ENCODE data around the gene LRRC36. TPM values are rescaled to one million over a fixed set of nuclear protein-coding genes. Genes with fewer than 3 reads are reported as not detected.

The LRRC36 gene
- total RNA-seq, 1 experiment from 2014 or later: 0.13 TPM

GRCh38 chr16:67304020-67304419 is 22.6 kb upstream of the LRRC36 start:
- POLR2A ChIA-PET: interaction anchor here (0.6 kb wide), 1 partner anchor 71 kb away, joined by 4 read pairs; no protein-coding TSS in a partner anchor
- no peak for ATAC-seq

DNA sequence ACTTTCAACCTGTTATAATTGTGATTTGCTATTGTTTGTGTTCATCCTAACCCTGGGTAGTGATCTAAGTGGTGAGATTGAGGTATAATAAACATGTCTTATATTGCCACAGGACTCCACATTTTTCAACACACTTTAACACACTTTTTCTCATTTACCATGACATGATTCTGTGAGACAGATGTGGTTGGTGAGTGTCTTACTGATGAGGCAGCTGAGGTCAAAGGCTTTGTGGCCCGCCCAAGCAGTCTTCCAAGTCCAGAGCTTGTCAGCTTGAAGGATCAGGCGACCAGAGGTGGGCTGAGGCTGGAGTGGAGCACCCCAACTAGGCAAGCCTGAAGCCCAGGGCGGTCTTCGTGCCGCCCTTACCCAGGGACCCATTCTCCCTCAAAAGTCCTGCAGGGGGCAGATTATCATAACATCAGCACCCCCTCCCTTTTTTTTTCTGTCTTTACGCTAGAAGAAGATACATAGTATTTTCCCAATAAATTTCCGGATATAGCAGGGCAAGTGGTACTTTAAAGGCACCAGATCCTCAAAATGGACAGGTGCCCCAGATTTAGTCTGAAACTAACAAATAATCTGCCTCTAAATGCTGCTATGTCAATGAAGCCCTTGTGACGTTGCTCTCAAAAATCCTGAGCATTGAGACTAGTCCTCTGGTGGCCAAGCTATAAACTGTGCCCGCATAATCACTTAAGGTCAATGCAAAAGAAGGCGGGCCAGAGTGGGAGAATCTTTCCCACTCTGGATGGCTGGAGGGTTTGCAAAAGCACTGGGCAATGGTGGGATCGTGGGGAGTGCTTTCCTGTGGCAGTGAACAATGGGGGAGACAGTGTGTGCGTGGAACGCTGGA is 21.2 kb upstream of the LRRC36 start:
- ATAC-seq: no peak; the same call in 1 of the 2 replicates
- TF ChIP-seq, protein P1, sequence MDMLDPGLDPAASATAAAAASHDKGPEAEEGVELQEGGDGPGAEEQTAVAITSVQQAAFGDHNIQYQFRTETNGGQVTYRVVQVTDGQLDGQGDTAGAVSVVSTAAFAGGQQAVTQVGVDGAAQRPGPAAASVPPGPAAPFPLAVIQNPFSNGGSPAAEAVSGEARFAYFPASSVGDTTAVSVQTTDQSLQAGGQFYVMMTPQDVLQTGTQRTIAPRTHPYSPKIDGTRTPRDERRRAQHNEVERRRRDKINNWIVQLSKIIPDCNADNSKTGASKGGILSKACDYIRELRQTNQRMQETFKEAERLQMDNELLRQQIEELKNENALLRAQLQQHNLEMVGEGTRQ (CRISPR knock-in tag; IDR thresholded peaks at IDR 0.05): no peak
- TF ChIP-seq ZNF263 (CRISPR knock-in tag; IDR thresholded peaks at IDR 0.05; ENCODE audit: low read depth) (no peak), RELA (CRISPR knock-in tag; IDR thresholded peaks at IDR 0.05; ENCODE audit: borderline replicate concordance) (no peak)
- Mint-ChIP-seq H3K27me3 (ENCODE audit: low read depth) (peaks cover 4% of the 10 kb centered on the region), H3K4me1 (no peaks in the 10 kb centered on the region), H3K9me3 (no peaks in the 10 kb centered on the region), H3K27ac (no peak overlapping the region), H3K36me3 (no peaks in the 10 kb centered on the region), H3K4me3 (no peak overlapping the region)
- POLR2A ChIA-PET: no interaction called here
- CTCF ChIA-PET: interaction anchor here (0.6 to 1.4 kb wide), 3 partner anchors 21 to 94 kb away, joined by 3 to 5 read pairs (median 4); no protein-coding TSS in a partner anchor
- no peak for DNase-seq (ENCODE audit: low spot score)

More at GRCh38 chr16:67304020-67304419, 22.6 kb upstream of the LRRC36 start:
- Mint-ChIP-seq H3K4me1 (no peaks in the 10 kb centered on the region), H3K4me3 (no peak overlapping the region), H3K27me3 (ENCODE audit: low read depth) (peaks cover 4% of the 10 kb centered on the region), H3K36me3 (no peaks in the 10 kb centered on the region), H3K9me3 (no peaks in the 10 kb centered on the region), H3K27ac (no peak overlapping the region)
- DNase-seq (ENCODE audit: low spot score): no peak
- TF ChIP-seq E2F5 (CRISPR knock-in tag; IDR thresholded peaks at IDR 0.05) (no peak), ZNF423 (CRISPR knock-in tag; IDR thresholded peaks at IDR 0.05) (no peak)
- CTCF ChIA-PET: interaction anchor here (1.2 to 1.7 kb wide), 2 partner anchors 24 to 96 kb away, joined by 4 read pairs; no protein-coding TSS in a partner anchor

DNA sequence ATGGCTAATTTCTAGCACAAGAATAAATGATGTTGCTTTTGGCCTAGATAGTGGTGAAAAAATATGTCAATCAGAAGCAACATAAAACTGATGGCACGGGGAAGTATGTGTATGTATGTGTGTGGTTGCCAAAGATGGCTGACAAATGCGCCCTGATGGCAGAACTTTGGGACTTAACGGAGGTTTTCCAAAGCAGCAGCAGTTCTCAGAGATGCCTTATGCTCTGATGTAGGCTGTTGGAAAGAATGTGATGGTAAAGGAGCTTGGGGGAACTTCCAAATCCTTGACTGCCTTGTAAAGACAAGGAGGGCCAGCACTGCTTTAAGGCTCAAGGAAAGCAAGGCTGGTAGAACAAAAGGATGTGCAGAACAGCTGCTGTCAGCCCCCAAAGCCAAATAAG is 16.1 kb upstream of the LRRC36 start:
- POLR2A ChIA-PET: no interaction called here
- CTCF ChIA-PET: interaction anchor here (1.0 to 5.9 kb wide), 3 partner anchors 16 to 47 kb away, joined by 3 to 20 read pairs (median 4); partner anchors contain the start of genes KCTD19 and LRRC36

More for the DNA sequence above, 16.1 kb upstream of the LRRC36 start:
- ATAC-seq (no peak), DNase-seq (ENCODE audit: low spot score) (no peak)
- Mint-ChIP-seq H3K36me3 (no peaks in the 10 kb centered on the region), H3K4me3 (no peak overlapping the region), H3K27me3 (ENCODE audit: low read depth) (peaks cover 9% of the 10 kb centered on the region), H3K9me3 (no peaks in the 10 kb centered on the region), H3K4me1 (no peaks in the 10 kb centered on the region), H3K27ac (no peak overlapping the region)
- TF ChIP-seq AFF4 (CRISPR knock-in tag; IDR thresholded peaks at IDR 0.05; ENCODE audit: borderline replicate concordance) (no peak), E2F5 (CRISPR knock-in tag; IDR thresholded peaks at IDR 0.05) (no peak)
- TF ChIP-seq, protein P2, sequence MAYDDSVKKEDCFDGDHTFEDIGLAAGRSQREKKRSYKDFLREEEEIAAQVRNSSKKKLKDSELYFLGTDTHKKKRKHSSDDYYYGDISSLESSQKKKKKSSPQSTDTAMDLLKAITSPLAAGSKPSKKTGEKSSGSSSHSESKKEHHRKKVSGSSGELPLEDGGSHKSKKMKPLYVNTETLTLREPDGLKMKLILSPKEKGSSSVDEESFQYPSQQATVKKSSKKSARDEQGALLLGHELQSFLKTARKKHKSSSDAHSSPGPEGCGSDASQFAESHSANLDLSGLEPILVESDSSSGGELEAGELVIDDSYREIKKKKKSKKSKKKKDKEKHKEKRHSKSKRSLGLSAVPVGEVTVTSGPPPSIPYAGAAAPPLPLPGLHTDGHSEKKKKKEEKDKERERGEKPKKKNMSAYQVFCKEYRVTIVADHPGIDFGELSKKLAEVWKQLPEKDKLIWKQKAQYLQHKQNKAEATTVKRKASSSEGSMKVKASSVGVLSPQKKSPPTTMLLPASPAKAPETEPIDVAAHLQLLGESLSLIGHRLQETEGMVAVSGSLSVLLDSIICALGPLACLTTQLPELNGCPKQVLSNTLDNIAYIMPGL (CRISPR knock-in tag; IDR thresholded peaks at IDR 0.05): no peak

Measured in WTC11 (cell line).